Measurements from ENCODE around the gene CABP7. TPM values are rescaled to one million over a fixed set of nuclear protein-coding genes. Genes with fewer than 3 reads are reported as not detected.

CABP7 gene
- total and polyA plus RNA-seq, 2 experiments from 2014 or later = 0.06 to 0.24 TPM

DNA sequence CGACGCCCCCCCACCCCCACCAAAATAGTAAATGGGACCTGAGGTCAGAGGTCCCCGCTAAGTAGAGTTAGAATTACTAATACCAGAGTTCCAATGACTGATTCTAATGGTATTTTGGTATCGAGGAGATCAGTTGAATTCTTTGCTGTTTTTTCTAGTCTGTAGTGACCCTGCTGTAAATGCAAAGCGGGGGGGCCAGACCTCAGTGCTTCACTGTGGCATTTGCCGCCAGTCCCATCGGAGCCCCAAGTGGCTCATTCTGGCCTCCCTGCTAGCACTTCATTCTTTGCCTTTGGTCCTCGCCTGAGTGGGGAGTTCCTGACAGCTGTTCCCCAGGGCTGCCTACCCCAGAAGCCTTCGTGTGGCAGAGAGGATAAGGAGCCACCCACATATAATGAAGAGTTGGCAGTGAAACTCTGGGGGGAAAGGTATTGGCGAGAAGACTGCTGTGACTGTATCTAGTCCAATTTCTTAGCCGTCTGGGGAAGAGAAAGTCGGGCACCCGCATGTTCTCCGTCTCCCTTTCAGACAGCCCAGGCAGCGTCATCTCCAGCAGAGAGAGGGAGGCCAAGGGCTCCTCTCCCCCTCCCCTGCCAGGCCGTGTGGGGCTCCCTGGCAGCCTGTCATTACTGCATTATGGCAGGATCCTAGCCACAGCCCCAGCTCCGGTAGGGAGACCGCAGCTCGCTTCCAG is 19.4 kb upstream of the CABP7 start:
- H3F3A ChIP-seq (replicated peaks; ENCODE audit: low read depth) = 0 out of 2 replicates have a peak, but pooled peaks cover 6% of the 10 kb centered on the region
- H3K4me3 Mint-ChIP-seq = no peak overlapping the region
- no peaks in the 10 kb centered on the region for H3K9me2 ChIP-seq (ENCODE audit: insufficient read depth)
- peaks cover 42% of the 10 kb centered on the region for H3K27me3 Mint-ChIP-seq (ENCODE audit: insufficient read depth, low read depth, poor library complexity)
- no peaks in the 10 kb centered on the region for H3K36me3 ChIP-seq (ENCODE audit: insufficient read depth)
- no peak overlapping the region for H3K27ac ChIP-seq (ENCODE audit: low read depth)
- no peaks in the 10 kb centered on the region; the same call in 2 of the 3 replicates for H3K9me3 Mint-ChIP-seq
- H3K27ac Mint-ChIP-seq = no peak overlapping the region
- H4K20me1 ChIP-seq (replicated peaks; ENCODE audit: insufficient read depth) = no peaks in the 10 kb centered on the region
- no peak overlapping the region for H3K4me2 ChIP-seq
- H3K4me3 ChIP-seq = no peak overlapping the region
- no peaks in the 10 kb centered on the region for H3K79me2 ChIP-seq (replicated peaks; ENCODE audit: insufficient read depth)
- H3K36me3 Mint-ChIP-seq (ENCODE audit: low read depth) = peaks cover 2% of the 10 kb centered on the region; the same call in 1 of the 3 replicates
- H3K4me1 Mint-ChIP-seq = peaks cover 43% of the 10 kb centered on the region
- TF ChIP-seq CTCF (conservative IDR thresholded peaks at IDR 0.05; ENCODE audit: low read depth in 2 of 2) (no peak), REST (IDR thresholded peaks at IDR 0.05; ENCODE audit: unreplicated experiment) (no peak), EZH2phosphoT487 (IDR thresholded peaks at IDR 0.05; ENCODE audit: unreplicated experiment) (no peak)
- TF ChIP-seq, protein P1, sequence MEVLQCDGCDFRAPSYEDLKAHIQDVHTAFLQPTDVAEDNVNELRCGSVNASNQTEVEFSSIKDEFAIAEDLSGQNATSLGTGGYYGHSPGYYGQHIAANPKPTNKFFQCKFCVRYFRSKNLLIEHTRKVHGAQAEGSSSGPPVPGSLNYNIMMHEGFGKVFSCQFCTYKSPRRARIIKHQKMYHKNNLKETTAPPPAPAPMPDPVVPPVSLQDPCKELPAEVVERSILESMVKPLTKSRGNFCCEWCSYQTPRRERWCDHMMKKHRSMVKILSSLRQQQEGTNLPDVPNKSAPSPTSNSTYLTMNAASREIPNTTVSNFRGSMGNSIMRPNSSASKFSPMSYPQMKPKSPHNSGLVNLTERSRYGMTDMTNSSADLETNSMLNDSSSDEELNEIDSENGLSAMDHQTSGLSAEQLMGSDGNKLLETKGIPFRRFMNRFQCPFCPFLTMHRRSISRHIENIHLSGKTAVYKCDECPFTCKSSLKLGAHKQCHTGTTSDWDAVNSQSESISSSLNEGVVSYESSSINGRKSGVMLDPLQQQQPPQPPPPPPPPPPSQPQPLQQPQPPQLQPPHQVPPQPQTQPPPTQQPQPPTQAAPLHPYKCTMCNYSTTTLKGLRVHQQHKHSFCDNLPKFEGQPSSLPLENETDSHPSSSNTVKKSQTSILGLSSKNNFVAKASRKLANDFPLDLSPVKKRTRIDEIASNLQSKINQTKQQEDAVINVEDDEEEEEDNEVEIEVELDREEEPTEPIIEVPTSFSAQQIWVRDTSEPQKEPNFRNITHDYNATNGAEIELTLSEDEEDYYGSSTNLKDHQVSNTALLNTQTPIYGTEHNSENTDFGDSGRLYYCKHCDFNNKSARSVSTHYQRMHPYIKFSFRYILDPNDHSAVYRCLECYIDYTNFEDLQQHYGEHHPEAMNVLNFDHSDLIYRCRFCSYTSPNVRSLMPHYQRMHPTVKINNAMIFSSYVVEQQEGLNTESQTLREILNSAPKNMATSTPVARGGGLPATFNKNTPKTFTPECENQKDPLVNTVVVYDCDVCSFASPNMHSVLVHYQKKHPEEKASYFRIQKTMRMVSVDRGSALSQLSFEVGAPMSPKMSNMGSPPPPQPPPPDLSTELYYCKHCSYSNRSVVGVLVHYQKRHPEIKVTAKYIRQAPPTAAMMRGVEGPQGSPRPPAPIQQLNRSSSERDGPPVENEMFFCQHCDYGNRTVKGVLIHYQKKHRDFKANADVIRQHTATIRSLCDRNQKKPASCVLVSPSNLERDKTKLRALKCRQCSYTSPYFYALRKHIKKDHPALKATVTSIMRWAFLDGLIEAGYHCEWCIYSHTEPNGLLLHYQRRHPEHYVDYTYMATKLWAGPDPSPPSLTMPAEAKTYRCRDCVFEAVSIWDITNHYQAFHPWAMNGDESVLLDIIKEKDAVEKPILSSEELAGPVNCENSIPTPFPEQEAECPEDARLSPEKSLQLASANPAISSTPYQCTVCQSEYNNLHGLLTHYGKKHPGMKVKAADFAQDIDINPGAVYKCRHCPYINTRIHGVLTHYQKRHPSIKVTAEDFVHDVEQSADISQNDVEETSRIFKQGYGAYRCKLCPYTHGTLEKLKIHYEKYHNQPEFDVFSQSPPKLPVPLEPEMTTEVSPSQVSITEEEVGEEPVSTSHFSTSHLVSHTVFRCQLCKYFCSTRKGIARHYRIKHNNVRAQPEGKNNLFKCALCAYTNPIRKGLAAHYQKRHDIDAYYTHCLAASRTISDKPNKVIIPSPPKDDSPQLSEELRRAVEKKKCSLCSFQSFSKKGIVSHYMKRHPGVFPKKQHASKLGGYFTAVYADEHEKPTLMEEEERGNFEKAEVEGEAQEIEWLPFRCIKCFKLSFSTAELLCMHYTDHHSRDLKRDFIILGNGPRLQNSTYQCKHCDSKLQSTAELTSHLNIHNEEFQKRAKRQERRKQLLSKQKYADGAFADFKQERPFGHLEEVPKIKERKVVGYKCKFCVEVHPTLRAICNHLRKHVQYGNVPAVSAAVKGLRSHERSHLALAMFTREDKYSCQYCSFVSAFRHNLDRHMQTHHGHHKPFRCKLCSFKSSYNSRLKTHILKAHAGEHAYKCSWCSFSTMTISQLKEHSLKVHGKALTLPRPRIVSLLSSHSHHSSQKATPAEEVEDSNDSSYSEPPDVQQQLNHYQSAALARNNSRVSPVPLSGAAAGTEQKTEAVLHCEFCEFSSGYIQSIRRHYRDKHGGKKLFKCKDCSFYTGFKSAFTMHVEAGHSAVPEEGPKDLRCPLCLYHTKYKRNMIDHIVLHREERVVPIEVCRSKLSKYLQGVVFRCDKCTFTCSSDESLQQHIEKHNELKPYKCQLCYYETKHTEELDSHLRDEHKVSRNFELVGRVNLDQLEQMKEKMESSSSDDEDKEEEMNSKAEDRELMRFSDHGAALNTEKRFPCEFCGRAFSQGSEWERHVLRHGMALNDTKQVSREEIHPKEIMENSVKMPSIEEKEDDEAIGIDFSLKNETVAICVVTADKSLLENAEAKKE (CRISPR knock-in tag; IDR thresholded peaks at IDR 0.05) = no peak
- H2AFZ ChIP-seq = no peak overlapping the region
- peaks cover 23% of the 10 kb centered on the region for H3K27me3 ChIP-seq (ENCODE audit: insufficient read depth)
- DNase-seq (ENCODE audit: low spot score) (no peak), ATAC-seq (no peak)
- H3K4me1 ChIP-seq (ENCODE audit: insufficient read depth) = peaks cover 42% of the 10 kb centered on the region
